Activated CD8-positive, alpha-beta T cell treated with anti-CD3 and anti-CD28 coated beads, Interleukin-2, amount 10 ng/mL, durations not matched to agents 7 days and 5 days (primary cell): ENCODE results near the gene PLP2. TPM values are rescaled to one million over a fixed set of nuclear protein-coding genes. Genes with fewer than 3 reads are reported as not detected.

Source experiments
- ATAC-seq: fragments of 150-1000 bp; cut with Tn5 transposase; one replicate; pipeline ENCODE4 v1.10.0; 2021; ENCODE audit warnings: moderate library complexity
- CTCF ChIA-PET: fragments of 350-600 bp; sonication (Branson Sonifier 250); formaldehyde crosslinking; loops from one replicate; lab custom pipeline; 2021; ENCODE audit warnings: antibody characterized with exemption; lab: Charles Lee
- POLR2A ChIA-PET: fragments of 350-600 bp; sonication (Branson Sonifier 250); formaldehyde crosslinking; loops from one replicate; lab custom pipeline; 2021; ENCODE audit warnings: antibody characterized with exemption; lab: Charles Lee
- DNase-seq: peaks from one replicate; pipeline ENCODE4 v3.0.0-alpha.2; 2020
- H3K27ac Mint-ChIP-seq: one replicate; pipeline ENCODE4 v1.8.0; 2021; ENCODE audit warnings: mild to moderate bottlenecking, mixed read lengths
- H3K27me3 Mint-ChIP-seq: one replicate; pipeline ENCODE4 v1.8.0; 2021; ENCODE audit warnings: low read depth, mixed read lengths
- H3K36me3 Mint-ChIP-seq: one replicate; pipeline ENCODE4 v1.8.0; 2021; ENCODE audit warnings: low read depth, mixed read lengths
- H3K4me1 Mint-ChIP-seq: one replicate; pipeline ENCODE4 v1.8.0; 2021; ENCODE audit warnings: low read depth, mixed read lengths
- H3K4me3 Mint-ChIP-seq: one replicate; pipeline ENCODE4 v1.8.0; 2021; ENCODE audit warnings: mild to moderate bottlenecking, mixed read lengths
- H3K9me3 Mint-ChIP-seq: one replicate; pipeline ENCODE4 v1.8.0; 2022; ENCODE audit warnings: mixed read lengths; ENCODE audit not compliant: insufficient read depth
- total RNA-seq, 2 experiments: library from RNA; stranded (reverse); gene quantifications; one replicate each; pipeline ENCODE4 v1.2.3, GENCODE V29; 2021

The PLP2 gene
- total RNA-seq, 2 experiments from 2014 or later = 203 to 214 TPM

- no peaks in the 10 kb centered on the region for H3K27me3 Mint-ChIP-seq
- no peak overlapping the region for H3K27ac Mint-ChIP-seq
- ChIA-PET POLR2A (no interaction called here), CTCF (no interaction called here)
- H3K4me1 Mint-ChIP-seq = peaks cover 3% of the 10 kb centered on the region
- DNase-seq (no peak), ATAC-seq (no peak)
- H3K4me3 Mint-ChIP-seq = no peak overlapping the region
- no peaks in the 10 kb centered on the region for H3K9me3 Mint-ChIP-seq
- H3K36me3 Mint-ChIP-seq = no peaks in the 10 kb centered on the region
These were observed 43.4 kb downstream of the PLP2 start for GRCh38 chrX:49214996-49215526.

GRCh38 chrX:49220100-49220499, 48.4 kb downstream of the PLP2 start:
- ChIA-PET POLR2A (no interaction called here), CTCF (interaction anchor here (1.4 kb wide), 1 partner anchor 10 kb away, joined by 4 read pairs; no protein-coding TSS in a partner anchor)
- Mint-ChIP-seq H3K36me3 (no peaks in the 10 kb centered on the region), H3K27me3 (peaks cover 6% of the 10 kb centered on the region), H3K4me1 (peaks cover 3% of the 10 kb centered on the region), H3K27ac (no peak overlapping the region), H3K4me3 (no peak overlapping the region), H3K9me3 (no peaks in the 10 kb centered on the region)
- no peak for ATAC-seq
- no peak for DNase-seq

- H3K27ac Mint-ChIP-seq = no peak overlapping the region
- H3K27me3 Mint-ChIP-seq = peaks cover 7% of the 10 kb centered on the region
- H3K4me3 Mint-ChIP-seq = no peak overlapping the region
- H3K9me3 Mint-ChIP-seq = no peaks in the 10 kb centered on the region
- no peak for DNase-seq
- no peaks in the 10 kb centered on the region for H3K36me3 Mint-ChIP-seq
- POLR2A ChIA-PET = no interaction called here
- H3K4me1 Mint-ChIP-seq = peaks cover 3% of the 10 kb centered on the region
- ATAC-seq = no peak
- CTCF ChIA-PET = no interaction called here
These were observed 50.2 kb downstream of the PLP2 start for GRCh38 chrX:49221868-49222267.

Other genes with a start within 250 kb of the PLP2 start
- gene OTUD5, start 214.3 kb upstream of the PLP2 start, total RNA-seq = 10 to 100 TPM; 40.0 to 41.7 TPM
- 1 to 10 TPM; 3.5 to 4.6 TPM for gene KCND1, start 200.1 kb upstream of the PLP2 start, total RNA-seq
- gene GRIPAP1, start 169.6 kb upstream of the PLP2 start, total RNA-seq = 10 to 100 TPM; 81.8 to 82.7 TPM
- 10 to 100 TPM; 17.6 to 18.2 TPM for gene TFE3, start 128.5 kb upstream of the PLP2 start, total RNA-seq
- 1 to 10 TPM; 5.0 to 5.4 TPM for gene CCDC120, start 112.9 kb upstream of the PLP2 start, total RNA-seq
- gene PRAF2, start 97.9 kb upstream of the PLP2 start, total RNA-seq = 10 to 100 TPM; 19.7 to 22.6 TPM
- 10 to 100 TPM; 29.1 to 29.4 TPM for gene WDR45, start 92.0 kb upstream of the PLP2 start, total RNA-seq
- gene GPKOW, start 48.2 kb upstream of the PLP2 start, total RNA-seq = 10 to 100 TPM; 26.1 to 26.2 TPM
- 1 to 10 TPM in 1 of 2 experiments, under 1 TPM in 1; 0.97 to 1.5 TPM for gene MAGIX, start 9.1 kb upstream of the PLP2 start, total RNA-seq
- 10 to 100 TPM; 13.9 TPM for gene PRICKLE3, start 14.5 kb downstream of the PLP2 start, total RNA-seq
- 1 to 10 TPM; 1.1 to 2.6 TPM for gene SYP, start 28.3 kb downstream of the PLP2 start, total RNA-seq
- under 1 TPM; 0.11 to 0.18 TPM for gene CACNA1F, start 61.4 kb downstream of the PLP2 start, total RNA-seq
- gene CCDC22, start 63.6 kb downstream of the PLP2 start, total RNA-seq = 10 to 100 TPM; 27.3 to 32.2 TPM
- 10 to 100 TPM; 14.6 to 15.4 TPM for gene FOXP3, start 92.8 kb downstream of the PLP2 start, total RNA-seq
- 1 to 10 TPM; 8.0 to 8.5 TPM for gene PPP1R3F, start 97.9 kb downstream of the PLP2 start, total RNA-seq
- not detected for gene GAGE10, start 131.7 kb downstream of the PLP2 start, total RNA-seq
- not detected for gene GAGE12J, start 150.1 kb downstream of the PLP2 start, total RNA-seq
- not detected for gene GAGE13, start 159.7 kb downstream of the PLP2 start, total RNA-seq